ENCODE results near the gene ARHGAP35. TPM values are rescaled to one million over a fixed set of nuclear protein-coding genes. Genes with fewer than 3 reads are reported as not detected.

Gene ARHGAP35
- polyA plus RNA-seq, 1 of the 3 experiments (the other 2 are of a cell fraction), result 25.1 TPM

DNA sequence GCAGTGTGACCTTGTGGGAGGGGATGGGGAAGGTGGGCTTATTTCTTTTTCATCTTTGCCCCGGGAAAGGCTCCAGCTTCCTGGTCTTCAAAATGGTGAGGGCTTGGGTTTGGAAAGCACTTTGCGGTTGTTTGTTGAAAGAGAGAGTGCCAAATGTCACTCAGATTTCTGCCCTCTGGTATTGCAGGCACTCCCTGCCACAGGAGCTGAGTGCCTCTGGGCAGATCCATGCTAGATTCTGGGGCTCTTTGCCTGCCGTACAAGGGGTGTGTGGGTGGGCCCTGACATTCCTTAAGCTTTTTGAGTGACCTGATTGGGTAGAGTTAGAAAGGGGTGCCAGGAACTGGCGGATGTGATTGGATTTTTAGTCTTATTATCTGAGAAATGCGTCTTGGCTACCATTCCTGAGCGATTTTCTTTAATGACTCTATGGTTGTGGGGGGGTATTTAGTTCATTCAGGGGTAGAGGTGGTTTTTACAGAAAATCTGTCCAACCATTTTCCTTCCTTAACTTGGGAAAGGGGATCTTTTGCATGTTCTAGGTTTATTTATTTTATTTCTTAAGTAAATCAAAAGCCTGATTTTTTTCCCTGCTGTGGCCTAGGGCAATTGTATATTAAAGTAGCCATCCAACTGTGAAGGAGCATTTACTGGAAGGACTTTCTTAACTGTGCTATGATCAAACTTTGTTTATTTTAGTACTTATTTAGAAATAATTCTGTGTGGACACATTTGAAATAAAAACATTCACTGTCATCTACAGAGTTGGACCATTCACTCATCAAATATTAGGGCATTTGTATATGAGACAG lies 3.2 kb downstream of the ARHGAP35 start:
- WGBS (ENCODE audit: low lambda C conversion rate), result 14% methylated on average over 6 of the region's 6 CpGs
- peaks cover 23 to 46% of the 10 kb centered on the region in 2 experiments; a peak in 3 of 4 replicates for H3K4me1 ChIP-seq (ENCODE audit: control insufficient read depth in 1 of 2, insufficient read depth in 2 of 2, low read depth in 1 of 2, low read length in 1 of 2)
- no peak for TF ChIP-seq JUND (IDR thresholded peaks at IDR 0.05)
- TF ChIP-seq, protein P1, sequence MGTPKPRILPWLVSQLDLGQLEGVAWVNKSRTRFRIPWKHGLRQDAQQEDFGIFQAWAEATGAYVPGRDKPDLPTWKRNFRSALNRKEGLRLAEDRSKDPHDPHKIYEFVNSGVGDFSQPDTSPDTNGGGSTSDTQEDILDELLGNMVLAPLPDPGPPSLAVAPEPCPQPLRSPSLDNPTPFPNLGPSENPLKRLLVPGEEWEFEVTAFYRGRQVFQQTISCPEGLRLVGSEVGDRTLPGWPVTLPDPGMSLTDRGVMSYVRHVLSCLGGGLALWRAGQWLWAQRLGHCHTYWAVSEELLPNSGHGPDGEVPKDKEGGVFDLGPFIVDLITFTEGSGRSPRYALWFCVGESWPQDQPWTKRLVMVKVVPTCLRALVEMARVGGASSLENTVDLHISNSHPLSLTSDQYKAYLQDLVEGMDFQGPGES (IDR thresholded peaks at IDR 0.05; ENCODE audit: low read depth, low read length), result no peak
- TF ChIP-seq, protein P2, sequence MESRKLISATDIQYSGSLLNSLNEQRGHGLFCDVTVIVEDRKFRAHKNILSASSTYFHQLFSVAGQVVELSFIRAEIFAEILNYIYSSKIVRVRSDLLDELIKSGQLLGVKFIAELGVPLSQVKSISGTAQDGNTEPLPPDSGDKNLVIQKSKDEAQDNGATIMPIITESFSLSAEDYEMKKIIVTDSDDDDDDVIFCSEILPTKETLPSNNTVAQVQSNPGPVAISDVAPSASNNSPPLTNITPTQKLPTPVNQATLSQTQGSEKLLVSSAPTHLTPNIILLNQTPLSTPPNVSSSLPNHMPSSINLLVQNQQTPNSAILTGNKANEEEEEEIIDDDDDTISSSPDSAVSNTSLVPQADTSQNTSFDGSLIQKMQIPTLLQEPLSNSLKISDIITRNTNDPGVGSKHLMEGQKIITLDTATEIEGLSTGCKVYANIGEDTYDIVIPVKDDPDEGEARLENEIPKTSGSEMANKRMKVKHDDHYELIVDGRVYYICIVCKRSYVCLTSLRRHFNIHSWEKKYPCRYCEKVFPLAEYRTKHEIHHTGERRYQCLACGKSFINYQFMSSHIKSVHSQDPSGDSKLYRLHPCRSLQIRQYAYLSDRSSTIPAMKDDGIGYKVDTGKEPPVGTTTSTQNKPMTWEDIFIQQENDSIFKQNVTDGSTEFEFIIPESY (IDR thresholded peaks at IDR 0.05; ENCODE audit: borderline replicate concordance, low read depth), result no peak
- TF ChIP-seq GABPA (IDR thresholded peaks at IDR 0.05; ENCODE audit: low read depth), result no peak
- no peak for TF ChIP-seq TCF12 (IDR thresholded peaks at IDR 0.05)
- TF ChIP-seq EP300 (IDR thresholded peaks at IDR 0.05; ENCODE audit: borderline replicate concordance in 1 of 2, low read depth in 1 of 2, low read length in 1 of 2), result 0 out of 4 replicates have a peak, but pooled peaks of 1 of the 2 experiments have one; percentile 10
- TF ChIP-seq, protein P3, sequence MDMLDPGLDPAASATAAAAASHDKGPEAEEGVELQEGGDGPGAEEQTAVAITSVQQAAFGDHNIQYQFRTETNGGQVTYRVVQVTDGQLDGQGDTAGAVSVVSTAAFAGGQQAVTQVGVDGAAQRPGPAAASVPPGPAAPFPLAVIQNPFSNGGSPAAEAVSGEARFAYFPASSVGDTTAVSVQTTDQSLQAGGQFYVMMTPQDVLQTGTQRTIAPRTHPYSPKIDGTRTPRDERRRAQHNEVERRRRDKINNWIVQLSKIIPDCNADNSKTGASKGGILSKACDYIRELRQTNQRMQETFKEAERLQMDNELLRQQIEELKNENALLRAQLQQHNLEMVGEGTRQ (IDR thresholded peaks at IDR 0.05; ENCODE audit: borderline replicate concordance, low read depth, low read length), result no peak
- no peak for TF ChIP-seq EZH2phosphoT487 (IDR thresholded peaks at IDR 0.05; ENCODE audit: borderline replicate concordance, low read depth)
- TF ChIP-seq FOXJ3 (CRISPR knock-in tag; IDR thresholded peaks at IDR 0.05), result no peak
- no peak for TF ChIP-seq TAF1 (IDR thresholded peaks at IDR 0.05; ENCODE audit: borderline replicate concordance, low read depth, low read length)
- TF ChIP-seq NFIC (IDR thresholded peaks at IDR 0.05; ENCODE audit: borderline replicate concordance), result no peak; the same call in 1 of the 2 replicates
- TF ChIP-seq POLR2AphosphoS5 (IDR thresholded peaks at IDR 0.05; ENCODE audit: low read depth, low read length), result no peak
- no peak for TF ChIP-seq RCOR1 (IDR thresholded peaks at IDR 0.05; ENCODE audit: low read length)
- TF ChIP-seq SMC3 (IDR thresholded peaks at IDR 0.05; ENCODE audit: low read depth, low read length), result no peak
- TF ChIP-seq RXRA (IDR thresholded peaks at IDR 0.05; ENCODE audit: borderline replicate concordance, low read depth), result no peak
- peak; percentile 25; the same call in 1 of the 2 replicates for TF ChIP-seq MXI1 (IDR thresholded peaks at IDR 0.05; ENCODE audit: low read depth, low read length)
- TF ChIP-seq, protein P4, sequence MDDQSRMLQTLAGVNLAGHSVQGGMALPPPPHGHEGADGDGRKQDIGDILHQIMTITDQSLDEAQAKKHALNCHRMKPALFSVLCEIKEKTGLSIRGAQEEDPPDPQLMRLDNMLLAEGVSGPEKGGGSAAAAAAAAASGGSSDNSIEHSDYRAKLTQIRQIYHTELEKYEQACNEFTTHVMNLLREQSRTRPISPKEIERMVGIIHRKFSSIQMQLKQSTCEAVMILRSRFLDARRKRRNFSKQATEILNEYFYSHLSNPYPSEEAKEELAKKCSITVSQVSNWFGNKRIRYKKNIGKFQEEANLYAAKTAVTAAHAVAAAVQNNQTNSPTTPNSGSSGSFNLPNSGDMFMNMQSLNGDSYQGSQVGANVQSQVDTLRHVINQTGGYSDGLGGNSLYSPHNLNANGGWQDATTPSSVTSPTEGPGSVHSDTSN (IDR thresholded peaks at IDR 0.05), result peak; percentile 35; the same call in 1 of the 2 replicates
- peaks cover 78% of the 10 kb centered on the region for H3K79me2 ChIP-seq (ENCODE audit: insufficient read depth)
- POLR2A ChIA-PET, result interaction anchor here (1.1 kb wide), 1 partner anchor 249 kb away, joined by 3 read pairs; the partner anchor contains the start of gene ZC3H4
- H3F3A ChIP-seq (replicated peaks; ENCODE audit: insufficient read depth), result peaks cover 46% of the 10 kb centered on the region
- peaks cover 74% of the 10 kb centered on the region for H4K20me1 ChIP-seq (ENCODE audit: insufficient read depth)
- H3K9ac ChIP-seq, result peak overlapping the region; percentile 97; the same call in 1 of the 2 replicates
- no peak overlapping the region for H2AFZ ChIP-seq (ENCODE audit: low read depth)
- peak overlapping the region; percentile 56 to 96; a peak in 3 of 4 replicates for H3K27ac ChIP-seq (ENCODE audit: low read depth in 2 of 2, low read length in 1 of 2)
- H3K9me2 ChIP-seq, result no peaks in the 10 kb centered on the region
- no peaks in the 10 kb centered on the region for H3K27me3 ChIP-seq (ENCODE audit: insufficient read depth)
- H3K36me3 ChIP-seq (replicated peaks in 1 of 2; ENCODE audit: control insufficient read depth in 1 of 2, insufficient read depth in 2 of 2, low read length in 1 of 2), result peaks cover 0 to 6% of the 10 kb centered on the region in 2 experiments
- peak; percentile 47 for DNase-seq
- no peaks in the 10 kb centered on the region for H3K9me3 ChIP-seq
- CTCF ChIA-PET, result interaction anchor here (0.7 to 4.2 kb wide), 7 partner anchors 15 to 247 kb away, joined by 3 to 34 read pairs (median 3); no protein-coding TSS in a partner anchor
- peak overlapping the region; percentile 87 for H3K4me2 ChIP-seq
- peak overlapping the region; percentile 77 to 90 for H3K4me3 ChIP-seq (ENCODE audit: low read depth in 2 of 2, low read length in 1 of 2)
